AG10803 (cell line): ENCODE results near the gene CYP2E1.
"Not testable (repeated sequence)": the region's sequence is repeated elsewhere in the genome, so short reads cannot be mapped to it uniquely, and the experiment has no call there.

Source experiments
- DNase-seq: peaks from one replicate; pipeline ENCODE4 v3.0.0; 2010; ENCODE audit warnings: low read depth
- H3K4me3 ChIP-seq: 2 replicates; pipeline ENCODE4 v1.5.1; 2011; ENCODE audit warnings: mild to moderate bottlenecking, low read length, control low read depth
- CTCF ChIP-seq: conservative IDR thresholded peaks from 2 replicates; pipeline ENCODE4 v1.5.1; 2011; ENCODE audit warnings: mild to moderate bottlenecking, low read length, control low read depth, inconsistent platforms

The CYP2E1 gene

GRCh38 chr10:133526957-133527588 is at the start of gene CYP2E1:
Gene CYP2E1, plus strand, starts transcription at chr10:133527363. Its CDS starts 33 bp downstream, at chr10:133527396.
- no peak for TF ChIP-seq CTCF
- no peak for DNase-seq
- H3K4me3 ChIP-seq: peak within 1 kb of the TSS; percentile 27; the same call in 1 of the 2 replicates

GRCh38 chr10:133481086-133481643 is 46.0 kb upstream of the CYP2E1 start:
- H3K4me3 ChIP-seq: no peak overlapping the region
- TF ChIP-seq CTCF: no peak
- no peak for DNase-seq

- H3K4me3 ChIP-seq: no peak overlapping the region
- DNase-seq: no peak
- no peak for TF ChIP-seq CTCF
Measured at GRCh38 chr10:133481657-133482056, 45.5 kb upstream of the CYP2E1 start.

GRCh38 chr10:133484818-133485217 is 42.3 kb upstream of the CYP2E1 start:
- TF ChIP-seq CTCF: no peak
- no peak for DNase-seq

GRCh38 chr10:133487085-133487484 is 40.1 kb upstream of the CYP2E1 start:
- no peak overlapping the region for H3K4me3 ChIP-seq
- no peak for TF ChIP-seq CTCF
- no peak for DNase-seq

More at GRCh38 chr10:133484818-133485217, 42.3 kb upstream of the CYP2E1 start:
- no peak overlapping the region for H3K4me3 ChIP-seq

- no peak for DNase-seq
- no peak for TF ChIP-seq CTCF
- H3K4me3 ChIP-seq: no peak overlapping the region
Measured at GRCh38 chr10:133488354-133488753, 38.8 kb upstream of the CYP2E1 start.

GRCh38 chr10:133489816-133490588 is 37.2 kb upstream of the CYP2E1 start:
- no peak for TF ChIP-seq CTCF
- no peak for DNase-seq
- H3K4me3 ChIP-seq: no peak overlapping the region

GRCh38 chr10:133493562-133493961 is 33.6 kb upstream of the CYP2E1 start:
- DNase-seq, H3K4me3 ChIP-seq: not testable (repeated sequence)
